NCI-H446 (cell line): ENCODE measurements around the gene ANO2.
"Not testable (repeated sequence)": the region's sequence is repeated elsewhere in the genome, so short reads cannot be mapped to it uniquely, and the experiment has no call there.

ENCODE experiments used
- DNase-seq, 2 experiments: peaks; one replicate each; lab custom pipeline; 2025; lab: John Stamatoyannopoulos, UW

Gene ANO2

DNA sequence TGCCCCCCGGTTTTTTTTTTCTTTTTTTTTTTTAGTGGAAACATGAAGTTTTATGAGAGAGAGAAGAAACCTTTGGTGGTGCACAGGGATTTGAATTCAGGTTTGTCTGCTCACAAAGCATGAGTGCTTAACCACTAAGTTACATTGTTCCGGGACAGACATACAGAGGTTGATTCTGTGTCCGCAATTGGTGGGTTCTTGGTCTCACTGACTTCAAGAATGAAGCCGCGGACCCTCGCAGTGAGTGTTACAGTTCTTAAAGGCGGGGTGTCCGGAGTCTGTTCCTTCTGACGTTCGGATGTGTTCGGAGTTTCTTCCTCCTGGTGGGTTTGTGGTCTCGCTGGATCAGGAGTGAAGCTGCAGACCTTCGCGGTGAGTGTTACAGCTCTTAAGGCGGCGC is 57.2 kb downstream of the ANO2 start:
- DNase-seq: not testable (repeated sequence)

DNA sequence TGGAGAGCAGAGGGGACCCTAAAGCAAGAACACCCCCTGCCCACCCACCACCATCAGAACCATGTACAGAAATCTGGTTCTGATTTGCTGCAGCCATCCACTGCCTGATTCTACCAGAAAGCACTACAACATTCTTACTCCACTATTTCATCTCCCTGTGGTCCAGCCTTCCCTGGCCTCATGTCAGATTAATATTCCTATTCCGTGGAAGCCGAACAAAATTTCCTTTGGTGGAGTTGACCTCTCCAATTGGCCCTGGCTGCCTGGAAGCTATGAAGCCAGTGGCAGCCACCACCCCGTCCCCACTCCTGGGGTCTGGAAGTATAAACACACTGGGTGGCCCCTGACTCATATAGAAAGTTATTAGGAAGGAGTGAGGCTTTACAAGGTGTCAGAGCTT is 60.2 kb downstream of the ANO2 start:
- no peak for DNase-seq

DNA sequence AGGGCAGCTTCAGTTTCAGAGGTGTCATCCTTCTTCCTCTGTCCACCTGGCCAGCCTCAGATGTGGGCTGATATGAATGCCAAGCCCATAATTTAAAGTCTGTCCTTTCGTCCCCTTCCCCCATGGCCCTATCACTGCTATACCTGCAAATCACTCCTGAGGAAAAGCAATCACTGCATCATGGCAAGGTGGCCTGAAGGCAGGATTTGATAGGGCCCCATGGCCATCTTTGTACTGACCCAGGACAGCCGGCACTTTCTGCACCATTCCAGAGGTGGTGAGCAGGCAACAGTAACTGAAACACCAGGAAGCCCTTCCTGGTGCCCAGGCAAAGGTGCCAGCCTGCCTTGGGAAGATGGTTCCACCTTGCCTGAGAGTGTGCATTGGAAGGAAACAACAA is 60.8 kb downstream of the ANO2 start:
- no peak for DNase-seq

DNA sequence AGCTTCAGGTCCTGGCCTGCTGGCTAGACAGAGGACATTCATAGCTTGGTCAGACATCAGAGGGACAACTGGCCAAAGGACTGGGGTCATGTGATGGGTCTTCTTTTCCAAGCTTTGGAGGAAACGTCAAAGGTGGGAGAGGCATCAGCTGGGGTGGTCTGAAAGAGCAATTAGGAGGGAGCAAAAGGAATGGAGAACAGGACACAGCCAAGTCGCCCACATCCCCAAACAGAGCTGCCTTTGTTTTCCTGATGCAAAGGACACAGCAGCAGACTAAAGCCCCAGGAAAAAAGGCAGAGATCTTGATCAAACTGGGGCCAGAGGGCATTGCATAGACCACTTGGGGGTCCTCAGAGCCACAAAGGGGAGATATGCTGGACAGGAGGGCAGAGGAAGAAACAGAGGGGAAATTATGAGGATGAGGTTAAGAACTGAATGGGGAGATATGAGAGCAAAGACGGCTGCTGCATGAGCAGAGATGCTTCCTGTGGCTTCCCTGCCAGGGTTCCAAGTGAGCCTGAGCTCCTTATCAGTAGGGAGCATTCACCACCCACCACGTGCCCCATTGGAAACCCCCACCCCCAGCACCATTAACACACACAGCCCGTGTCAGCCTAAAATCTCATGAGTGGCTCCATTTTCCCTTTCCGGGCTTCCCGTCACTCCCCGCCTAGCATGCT is 62.4 kb downstream of the ANO2 start:
- no peak for DNase-seq

DNA sequence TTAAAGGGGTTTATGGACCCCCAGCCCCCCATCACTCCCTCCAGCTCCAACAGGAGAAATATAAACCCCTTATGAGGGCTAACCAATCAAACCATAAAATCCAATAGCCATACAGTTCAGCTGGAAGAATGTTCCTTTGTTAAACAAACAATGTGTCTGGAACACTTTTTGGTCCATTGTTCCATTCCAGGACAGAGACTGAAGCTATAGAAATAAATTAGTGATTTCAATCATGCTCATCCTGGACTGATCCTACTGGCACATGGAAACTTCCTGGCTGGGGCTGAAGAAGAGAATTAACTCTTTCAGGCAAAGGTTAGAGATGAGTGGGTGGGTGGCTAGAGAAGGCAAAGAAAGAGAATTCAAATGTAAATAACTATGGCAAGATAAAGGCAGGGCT is 63.4 kb downstream of the ANO2 start:
- DNase-seq: no peak

DNA sequence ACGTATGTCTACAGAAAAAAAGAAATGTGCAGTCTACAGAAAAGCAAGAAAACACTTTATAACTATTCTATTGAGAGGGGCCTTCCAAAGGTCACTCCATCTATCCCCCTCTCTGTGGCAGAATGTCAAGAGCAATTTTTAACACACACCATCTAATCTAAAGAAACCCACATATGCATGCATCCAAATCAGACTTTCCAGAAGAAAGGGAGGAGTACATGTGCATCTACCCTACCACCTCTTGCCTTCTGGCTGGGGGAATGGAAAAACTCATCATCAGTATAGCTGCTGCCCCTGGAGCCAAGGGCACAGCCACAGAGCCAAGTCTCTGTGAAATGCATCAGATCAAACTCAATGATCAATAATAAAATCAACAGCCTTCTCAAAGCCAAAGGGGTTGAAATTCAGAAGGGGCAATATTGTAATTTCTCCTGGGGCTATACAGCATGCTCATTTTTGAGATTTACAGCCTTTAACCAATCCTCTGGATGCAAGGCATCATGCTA is 63.9 kb downstream of the ANO2 start:
- DNase-seq: no peak

DNA sequence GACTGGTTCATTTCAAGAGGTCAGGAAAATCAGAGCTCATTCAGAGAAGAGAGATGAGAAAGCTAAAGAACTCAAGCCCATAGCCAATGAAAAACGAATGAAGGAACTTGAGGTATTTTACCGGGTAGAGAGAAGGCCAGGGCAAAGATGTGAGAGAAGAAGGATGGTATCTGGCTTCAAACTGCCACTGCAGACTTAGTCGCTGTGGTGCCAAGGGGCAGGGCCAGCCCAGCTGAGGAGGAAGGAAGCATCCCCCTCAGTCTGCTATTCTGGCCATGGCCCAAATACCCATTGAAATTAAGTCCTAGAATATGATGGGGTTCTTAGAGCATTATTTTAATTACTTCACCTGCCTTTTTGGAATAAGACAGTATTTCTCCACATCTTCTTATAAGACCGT is 69.2 kb downstream of the ANO2 start:
- DNase-seq: no peak

DNA sequence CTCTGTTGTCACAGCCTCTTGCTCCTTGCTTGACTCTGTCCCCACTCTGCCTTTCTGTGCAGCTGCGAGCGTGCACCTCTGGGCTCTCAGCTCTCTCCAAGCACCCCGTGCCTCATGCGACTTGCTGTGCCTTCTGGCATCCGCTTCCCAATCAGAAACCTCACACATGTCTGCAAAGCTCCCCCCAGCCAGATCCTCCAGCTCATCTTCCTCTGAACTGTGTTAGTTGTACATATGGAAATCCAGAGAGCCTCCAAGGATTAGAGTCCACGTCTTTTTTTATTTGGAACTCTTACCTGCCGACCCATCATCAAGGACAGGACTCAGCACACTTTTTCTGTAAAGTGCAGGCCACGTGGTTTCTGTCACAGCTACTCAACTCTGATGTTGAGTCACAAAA is 70.5 kb downstream of the ANO2 start:
- no peak for DNase-seq

DNA sequence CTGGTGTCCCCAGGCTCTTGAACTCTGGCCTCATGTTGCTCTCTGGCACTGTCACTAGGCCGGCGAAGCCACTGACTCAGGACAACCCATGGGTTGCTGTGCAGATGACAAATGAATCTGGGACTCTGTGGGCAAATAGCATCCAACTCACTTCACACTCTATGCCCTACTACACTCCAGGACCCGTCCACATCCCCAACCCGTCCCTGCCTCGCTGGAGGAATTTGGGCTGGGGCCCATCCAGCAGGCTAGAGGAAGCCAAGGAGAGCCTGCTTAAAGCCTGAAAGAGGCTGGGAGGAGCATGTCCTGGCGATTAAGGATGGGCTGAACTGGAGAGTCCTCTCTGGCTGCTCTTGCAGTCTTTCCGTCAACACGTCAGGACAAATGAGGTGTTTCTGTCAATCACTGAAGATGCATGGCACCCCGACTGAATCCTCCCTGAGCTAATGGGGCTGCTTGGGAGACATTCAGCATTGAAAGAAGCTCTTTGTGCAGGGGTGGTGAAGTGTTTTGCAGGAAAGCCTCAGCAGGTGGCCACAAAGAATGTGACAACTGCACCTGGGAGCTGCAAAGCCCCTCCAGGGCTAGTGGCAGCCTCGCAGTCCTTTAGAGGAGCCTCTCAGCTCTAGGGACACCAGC is 71.7 kb downstream of the ANO2 start:
- no peak for DNase-seq

DNA sequence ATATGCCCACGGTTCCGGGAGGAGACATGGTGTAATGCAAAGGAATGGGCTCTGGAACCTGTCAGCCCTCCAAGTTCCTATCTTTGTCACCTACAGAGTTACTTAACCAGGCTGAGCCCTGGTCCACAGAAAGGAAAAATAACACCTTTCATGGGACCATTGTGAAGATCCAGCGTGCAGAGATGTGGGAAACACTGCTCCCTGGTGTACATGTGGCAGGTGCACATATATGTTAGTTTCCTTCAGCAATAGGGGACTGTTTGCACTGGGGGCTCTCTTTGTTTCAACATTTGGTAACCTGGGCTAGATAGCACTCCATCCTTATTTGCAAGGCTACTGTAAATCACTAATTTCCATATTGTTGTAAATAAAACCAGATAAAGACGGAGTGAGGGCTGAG is 72.3 kb downstream of the ANO2 start:
- DNase-seq: peak in 1 of 2 experiments; percentile 7

DNA sequence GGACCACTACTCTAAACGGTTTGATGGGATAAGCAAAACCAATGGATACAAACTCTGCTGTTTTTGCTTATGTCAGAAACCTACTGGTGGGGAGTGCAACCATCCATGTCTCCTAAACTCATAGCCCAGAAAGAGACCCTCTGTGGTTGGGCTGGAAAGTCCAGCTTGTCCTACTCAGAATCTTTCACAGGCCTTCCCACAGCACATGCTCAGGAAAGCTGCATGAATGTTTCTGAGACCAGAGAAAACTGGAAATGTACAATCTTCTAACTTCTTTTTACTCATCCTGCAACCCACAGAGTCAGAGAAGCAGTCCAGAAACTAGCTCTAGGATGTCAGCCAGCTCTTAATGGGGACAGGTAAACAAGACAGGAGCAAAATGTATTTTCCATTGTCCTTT is 73.3 kb downstream of the ANO2 start:
- DNase-seq: no peak

DNA sequence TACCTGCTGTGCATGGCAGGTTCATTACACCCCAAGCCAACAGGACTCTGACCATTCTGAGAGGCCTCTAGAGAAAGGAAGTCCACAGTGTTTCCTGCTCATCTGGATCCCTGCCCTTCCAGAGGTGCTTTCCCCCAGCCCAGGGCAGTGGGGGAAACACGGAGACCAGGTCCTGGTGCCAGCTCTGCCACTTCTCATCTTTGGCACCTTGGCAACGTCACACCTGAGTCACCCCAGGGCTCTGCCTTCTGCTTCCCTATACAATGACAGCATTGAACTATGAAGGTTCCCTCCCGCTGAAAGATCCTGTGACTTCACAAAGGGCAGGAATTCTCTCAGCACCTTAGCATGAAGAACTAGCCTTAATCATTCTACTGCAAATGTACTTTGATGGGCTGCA is 74.9 kb downstream of the ANO2 start:
- no peak for DNase-seq

DNA sequence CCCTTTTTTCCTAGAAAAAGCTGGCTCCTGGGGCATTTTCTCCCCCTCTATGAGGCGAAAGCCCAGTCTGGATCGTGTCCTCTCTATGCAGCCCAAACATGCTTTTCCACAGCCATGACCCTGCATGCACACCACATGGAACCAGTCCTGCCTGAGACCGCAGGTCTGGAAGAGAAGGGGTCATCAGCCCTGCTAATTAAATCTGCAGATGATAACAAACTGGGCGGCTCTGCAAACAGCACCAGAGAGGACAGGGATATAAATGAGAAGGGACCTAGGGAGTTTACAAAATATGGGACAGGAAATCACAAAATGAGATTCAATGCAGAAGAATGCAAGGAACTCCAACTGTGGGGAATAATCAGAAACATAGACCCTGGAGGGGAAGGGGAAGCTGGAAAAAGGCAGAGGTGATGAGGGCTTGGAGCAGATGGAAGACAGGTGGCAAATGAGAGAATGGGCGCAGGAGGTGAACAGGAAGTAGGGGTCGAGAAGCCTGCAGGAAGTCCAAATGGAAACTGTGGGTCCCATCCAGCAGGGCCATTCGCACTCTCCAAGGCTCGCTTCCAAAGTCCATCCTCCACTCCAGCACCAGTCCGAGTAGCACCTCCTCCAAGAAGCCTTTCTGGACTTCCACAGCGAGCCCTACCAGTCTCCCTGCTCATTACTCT is 76.3 kb downstream of the ANO2 start:
- no peak for DNase-seq

DNA sequence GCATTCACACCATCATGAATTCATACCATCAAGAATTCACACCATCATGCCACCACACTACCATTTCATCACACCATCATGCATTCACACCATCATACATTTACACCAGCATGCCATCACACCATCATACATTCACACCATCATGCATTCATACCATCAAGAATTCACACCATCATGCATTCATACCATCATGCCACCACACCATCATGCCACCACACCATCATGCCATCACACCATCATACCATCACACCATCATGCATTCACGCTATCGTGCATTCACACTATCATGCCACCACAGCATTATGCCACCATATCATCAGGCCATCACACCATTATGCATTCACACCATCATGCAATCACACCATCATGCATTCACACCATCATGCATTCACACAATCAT is 79.7 kb downstream of the ANO2 start:
- DNase-seq: no peak

DNA sequence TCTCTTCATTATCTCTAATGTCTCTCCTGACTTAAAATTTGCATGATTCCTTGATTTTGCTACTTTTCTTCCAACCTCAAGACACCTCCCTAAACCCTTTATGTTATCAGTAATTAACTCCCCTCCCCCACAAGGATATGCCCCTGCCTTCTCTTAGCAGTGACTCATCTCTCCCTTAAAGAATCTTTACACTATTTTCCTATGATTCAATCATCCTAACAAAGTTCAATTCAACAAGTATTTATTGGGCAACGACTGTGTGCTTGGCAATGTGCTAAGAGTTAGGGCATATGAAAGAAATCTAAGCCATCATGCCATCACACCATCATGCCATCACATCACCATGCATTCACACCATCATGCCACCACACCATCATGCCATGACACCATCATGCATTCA is 80.1 kb downstream of the ANO2 start:
- DNase-seq: no peak

DNA sequence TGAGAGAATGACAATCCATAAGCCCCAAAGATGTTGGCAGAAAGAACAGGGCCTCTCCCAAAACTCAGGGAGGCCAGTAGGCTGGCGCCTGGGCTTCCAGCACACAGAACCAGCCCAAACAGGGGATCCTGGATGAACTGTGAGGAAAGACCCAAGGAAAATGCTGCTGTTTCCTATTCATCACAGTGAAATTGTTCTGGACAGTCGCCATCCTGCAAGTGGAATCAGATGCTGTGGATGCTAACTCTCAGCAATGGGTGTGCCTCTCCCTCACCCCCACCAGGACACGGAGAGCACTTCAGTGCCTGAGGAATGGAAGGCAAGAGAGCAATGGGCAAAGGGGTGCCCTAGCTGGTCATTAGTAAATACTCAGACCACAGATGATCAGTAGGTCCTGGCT is 80.8 kb downstream of the ANO2 start:
- DNase-seq: no peak

DNA sequence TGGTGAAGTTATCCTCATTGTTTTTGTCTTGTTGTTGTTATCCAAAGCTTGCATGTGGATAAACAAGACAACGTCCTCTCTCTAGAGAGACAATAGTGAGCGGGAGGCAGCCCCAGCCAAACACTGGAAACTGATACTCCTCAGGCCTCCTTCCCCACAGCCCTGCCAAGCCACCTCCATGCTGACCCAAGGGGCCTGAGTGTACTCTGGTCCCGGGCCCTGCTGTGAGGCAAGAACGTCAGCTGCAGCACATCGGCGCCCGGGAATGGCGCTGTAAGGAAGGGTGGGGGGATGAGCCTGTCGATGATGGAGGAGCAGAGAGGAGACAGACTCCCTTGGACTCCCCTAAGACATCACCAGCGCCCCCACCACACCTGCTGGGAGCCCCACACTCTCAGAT is 83.6 kb downstream of the ANO2 start:
- DNase-seq: no peak

DNA sequence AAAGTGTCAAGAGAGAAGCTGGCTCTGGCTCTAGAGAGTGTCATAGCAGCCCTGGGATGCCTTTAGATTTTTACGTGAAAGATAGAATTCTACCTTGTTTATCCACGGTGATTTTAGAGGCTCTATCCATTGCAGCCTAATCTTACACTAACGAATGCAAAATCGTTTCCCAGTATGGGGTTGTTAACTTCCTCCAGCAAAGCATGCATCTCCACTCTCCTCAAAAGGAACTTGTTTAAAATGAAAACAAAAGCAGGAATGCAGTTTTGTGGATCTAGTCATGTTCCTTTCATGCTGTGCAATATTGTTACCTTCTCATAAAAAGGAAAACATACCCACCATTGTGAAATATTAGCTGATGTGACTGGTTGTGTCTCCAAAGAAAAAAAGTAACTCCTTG is 88.4 kb downstream of the ANO2 start:
- no peak for DNase-seq

DNA sequence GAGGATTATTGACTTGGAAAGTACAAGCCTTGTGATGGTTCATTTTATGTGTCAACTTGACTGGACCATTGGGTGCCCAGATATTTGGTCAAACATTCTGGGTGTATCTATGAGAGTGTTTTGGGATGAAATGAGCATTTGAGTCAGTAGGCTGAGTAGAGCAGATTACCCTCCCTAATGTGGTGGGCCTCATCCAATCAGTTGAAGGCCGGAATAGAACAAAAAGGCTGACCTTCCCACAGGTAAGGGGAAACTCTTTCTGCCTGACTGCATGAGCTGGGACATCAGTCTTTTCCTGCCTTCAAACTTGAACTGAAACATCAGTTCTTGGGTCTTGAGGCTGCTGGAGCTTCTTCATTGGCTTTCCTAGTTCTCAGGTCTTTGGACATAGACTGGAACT is 98.1 kb downstream of the ANO2 start:
- no peak for DNase-seq

DNA sequence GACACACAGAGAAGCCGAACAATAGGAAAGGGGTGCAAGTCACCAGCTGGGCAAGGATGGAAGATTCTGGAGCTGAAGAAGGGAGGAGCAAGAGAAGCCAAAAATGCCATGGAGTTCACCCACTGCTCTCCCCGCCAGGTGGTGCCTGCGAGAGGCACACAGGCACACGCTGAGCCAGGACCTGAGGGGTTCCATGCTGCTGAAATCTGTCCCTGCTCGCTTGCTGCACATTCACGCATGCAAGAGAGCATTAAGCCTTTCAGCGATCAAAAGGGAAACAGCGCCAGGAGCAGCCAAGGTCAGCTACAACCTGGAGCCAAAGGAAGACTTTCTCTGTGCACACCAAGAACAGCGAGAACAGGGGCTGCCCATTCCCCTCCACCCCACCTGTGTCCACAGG is 104.1 kb downstream of the ANO2 start:
- no peak for DNase-seq

DNA sequence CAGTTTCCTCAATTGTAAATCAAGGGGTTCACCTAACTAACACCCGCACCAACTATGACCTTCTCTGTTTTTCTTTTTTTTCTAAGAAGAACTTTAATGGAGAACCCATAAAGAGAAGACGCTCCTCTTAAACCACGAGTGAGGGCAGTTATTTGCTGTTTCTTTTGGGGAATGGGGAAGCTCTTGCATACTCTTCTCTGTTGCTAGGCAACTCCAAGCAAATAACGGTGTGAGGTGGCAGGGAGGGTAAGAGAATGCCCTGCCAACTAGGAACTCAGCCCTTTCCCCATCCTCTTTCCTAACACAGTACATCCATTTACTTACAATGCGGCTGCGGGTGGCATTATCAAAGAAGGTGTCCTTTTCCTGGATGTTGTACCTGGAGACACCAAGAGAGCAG is 114.9 kb downstream of the ANO2 start:
- DNase-seq: no peak

DNA sequence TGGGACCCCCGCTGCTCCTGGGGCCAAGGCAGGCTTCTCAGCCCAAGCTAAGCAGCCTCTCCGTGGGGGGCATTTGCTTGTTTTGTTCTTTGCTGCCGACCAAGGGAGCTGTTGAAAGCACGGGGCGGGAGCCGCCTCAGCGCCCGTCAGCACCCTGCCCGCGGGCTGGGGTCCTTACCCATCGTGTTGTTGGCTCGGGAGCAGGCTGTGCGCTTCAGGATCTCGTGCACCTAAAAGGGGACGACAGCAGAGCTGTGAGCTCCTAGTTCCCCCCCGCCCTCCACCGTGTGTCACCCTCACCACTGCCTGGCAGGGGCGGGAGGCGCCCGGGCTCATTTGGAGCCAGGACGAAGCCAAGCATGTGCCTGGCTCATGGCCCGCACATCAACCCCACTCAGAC is 117.5 kb downstream of the ANO2 start:
- no peak for DNase-seq

DNA sequence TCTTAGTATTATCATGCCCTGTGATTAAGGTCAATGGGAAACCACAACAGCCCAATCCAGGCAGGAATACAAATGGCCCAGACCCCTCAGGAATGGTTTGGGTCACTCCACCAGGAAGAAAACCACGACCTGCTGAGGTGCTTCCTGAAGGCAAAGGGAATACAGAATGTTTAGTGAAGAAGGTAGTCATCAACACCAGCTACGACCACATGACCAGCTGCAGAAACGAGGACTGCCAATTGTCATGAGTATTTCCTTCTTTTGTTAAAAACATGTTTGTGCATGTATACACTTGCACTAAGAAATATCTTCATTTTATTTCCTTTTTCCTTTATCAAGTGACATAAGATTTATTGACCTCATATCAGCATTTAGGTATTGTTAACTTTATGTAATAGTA is 119.3 kb downstream of the ANO2 start:
- not testable (repeated sequence) for DNase-seq
